Uterus (tissue), 2 donors: ENCODE results near the gene SNX5.

Source experiments
- CTCF ChIP-seq, 4 experiments: fragments of 200-600 bp in 2 of 4; fragments of 450-650 bp in 2 of 4; sonication (generic) in 2 of 4; IDR thresholded peaks; one replicate each; pipeline ENCODE4 v1.5.1; 2016 to 2019; ENCODE audit warnings: antibody characterized with exemption in 4 of 4, mild to moderate bottlenecking in 2 of 4, moderate library complexity in 1 of 4
- POLR2A ChIP-seq, 2 donors: fragments of 450-650 bp; IDR thresholded peaks; one replicate each; pipeline ENCODE4 v1.6.1; 2016; ENCODE audit warnings: antibody characterized with exemption in 2 of 2, mild to moderate bottlenecking in 1 of 2, moderate library complexity in 1 of 2

DNA sequence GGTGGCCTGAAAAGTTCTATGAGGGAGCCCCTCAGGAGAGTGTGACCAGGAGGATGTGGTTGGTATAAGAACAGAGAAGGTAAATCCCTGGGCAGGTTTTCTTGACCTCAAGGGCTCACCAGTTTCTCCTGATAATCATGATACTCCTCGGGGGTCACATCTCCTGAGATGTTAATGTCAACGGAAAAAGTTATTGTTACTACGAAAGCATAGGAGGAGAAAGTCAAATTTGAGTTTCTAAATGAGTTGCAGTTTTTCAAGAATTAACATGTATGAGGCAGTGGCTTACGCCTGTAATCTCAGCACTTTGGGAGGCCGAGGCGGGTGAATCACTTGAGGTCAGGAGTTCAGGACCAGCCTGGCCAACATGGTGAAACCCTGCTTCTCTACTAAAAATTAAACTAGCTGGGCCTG lies 23.6 kb upstream of the SNX5 start:
- TF ChIP-seq CTCF (IDR thresholded peaks at IDR 0.05) (no peak), POLR2A (IDR thresholded peaks at IDR 0.05) (no peak)
